ENCODE measurements around the gene GNAT1. TPM values are rescaled to one million over a fixed set of nuclear protein-coding genes. Genes with fewer than 3 reads are reported as not detected.

GNAT1 gene
- total RNA-seq, 1 experiment from 2014 or later = 0.22 TPM

GRCh38 chr3:50150404-50150750 lies 41.0 kb upstream of the GNAT1 start:
- H2AFZ ChIP-seq (ENCODE audit: low read length) = no peak overlapping the region
- TF ChIP-seq EZH2 (IDR thresholded peaks at IDR 0.05; ENCODE audit: low read length, unreplicated experiment) = no peak
- TF ChIP-seq EZH2phosphoT487 (IDR thresholded peaks at IDR 0.05; ENCODE audit: borderline replicate concordance, low read length) = no peak
- TF ChIP-seq, protein P1, sequence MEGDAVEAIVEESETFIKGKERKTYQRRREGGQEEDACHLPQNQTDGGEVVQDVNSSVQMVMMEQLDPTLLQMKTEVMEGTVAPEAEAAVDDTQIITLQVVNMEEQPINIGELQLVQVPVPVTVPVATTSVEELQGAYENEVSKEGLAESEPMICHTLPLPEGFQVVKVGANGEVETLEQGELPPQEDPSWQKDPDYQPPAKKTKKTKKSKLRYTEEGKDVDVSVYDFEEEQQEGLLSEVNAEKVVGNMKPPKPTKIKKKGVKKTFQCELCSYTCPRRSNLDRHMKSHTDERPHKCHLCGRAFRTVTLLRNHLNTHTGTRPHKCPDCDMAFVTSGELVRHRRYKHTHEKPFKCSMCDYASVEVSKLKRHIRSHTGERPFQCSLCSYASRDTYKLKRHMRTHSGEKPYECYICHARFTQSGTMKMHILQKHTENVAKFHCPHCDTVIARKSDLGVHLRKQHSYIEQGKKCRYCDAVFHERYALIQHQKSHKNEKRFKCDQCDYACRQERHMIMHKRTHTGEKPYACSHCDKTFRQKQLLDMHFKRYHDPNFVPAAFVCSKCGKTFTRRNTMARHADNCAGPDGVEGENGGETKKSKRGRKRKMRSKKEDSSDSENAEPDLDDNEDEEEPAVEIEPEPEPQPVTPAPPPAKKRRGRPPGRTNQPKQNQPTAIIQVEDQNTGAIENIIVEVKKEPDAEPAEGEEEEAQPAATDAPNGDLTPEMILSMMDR (conservative IDR thresholded peaks at IDR 0.05; ENCODE audit: low read depth, low read length) = no peak
- intact Hi-C loops (cut with micrococcal nuclease) = no loop called here
- H3K79me2 ChIP-seq (ENCODE audit: low read length) = no peaks in the 10 kb centered on the region
- DNase-seq = no peak
- no TSS peak for BruUV-seq (replicated peaks)
- no peaks in the 10 kb centered on the region for H3K9me3 ChIP-seq (ENCODE audit: low read length)
- no peaks in the 10 kb centered on the region for H3K9me2 ChIP-seq (replicated peaks; ENCODE audit: low read length)
- ChIA-PET CTCF (no interaction called here), POLR2A (ENCODE audit: unreplicated experiment) (no interaction called here)
- ATAC-seq = no peak
- H3F3A ChIP-seq (ENCODE audit: low read length, unreplicated experiment) = no peaks in the 10 kb centered on the region
- H4K20me1 ChIP-seq (ENCODE audit: low read length) = no peaks in the 10 kb centered on the region
- no peak overlapping the region for H3K4me2 ChIP-seq (ENCODE audit: low read length)
- no peaks in the 10 kb centered on the region for H3K36me3 ChIP-seq (ENCODE audit: low read depth, low read length)
- no peak overlapping the region for H3K4me3 ChIP-seq (ENCODE audit: low read length)
- H3K27me3 ChIP-seq (ENCODE audit: low read length) = no peaks in the 10 kb centered on the region
- H3K27ac ChIP-seq (ENCODE audit: low read length) = no peak overlapping the region
- peaks cover 3% of the 10 kb centered on the region; the same call in 1 of the 2 replicates for H3K4me1 ChIP-seq (ENCODE audit: insufficient read depth, low read length)
- no peak overlapping the region for H3K9ac ChIP-seq (ENCODE audit: low read length)

GRCh38 chr3:50150863-50151686 lies 40.3 kb upstream of the GNAT1 start:
- peaks cover 7% of the 10 kb centered on the region for H3K79me2 ChIP-seq (ENCODE audit: low read length)
- no TSS peak for BruUV-seq (replicated peaks)
- H4K20me1 ChIP-seq (ENCODE audit: low read length) = 0 out of 2 replicates have a peak, but pooled peaks cover 4% of the 10 kb centered on the region
- H3K4me2 ChIP-seq (ENCODE audit: low read length) = no peak overlapping the region
- H3K4me3 ChIP-seq (ENCODE audit: low read length) = no peak overlapping the region
- ATAC-seq (no peak), DNase-seq (no peak)
- CTCF ChIA-PET = no interaction called here
- H3K27me3 ChIP-seq (ENCODE audit: low read length) = no peaks in the 10 kb centered on the region
- no peaks in the 10 kb centered on the region for H3K9me2 ChIP-seq (replicated peaks; ENCODE audit: low read length)
- H3K9ac ChIP-seq (ENCODE audit: low read length) = no peak overlapping the region
- POLR2A ChIA-PET (ENCODE audit: unreplicated experiment) = no interaction called here
- no peaks in the 10 kb centered on the region for H3F3A ChIP-seq (ENCODE audit: low read length, unreplicated experiment)
- no peaks in the 10 kb centered on the region for H3K36me3 ChIP-seq (ENCODE audit: low read depth, low read length)
- H3K9me3 ChIP-seq (ENCODE audit: low read length) = no peaks in the 10 kb centered on the region
- no peak overlapping the region for H3K27ac ChIP-seq (ENCODE audit: low read length)
- H3K4me1 ChIP-seq (ENCODE audit: insufficient read depth, low read length) = peaks cover 7% of the 10 kb centered on the region; the same call in 1 of the 2 replicates
- TF ChIP-seq EZH2 (IDR thresholded peaks at IDR 0.05; ENCODE audit: low read length, unreplicated experiment) = no peak
- TF ChIP-seq, protein P1 (conservative IDR thresholded peaks at IDR 0.05; ENCODE audit: low read depth, low read length) = no peak
- no peak for TF ChIP-seq EZH2phosphoT487 (IDR thresholded peaks at IDR 0.05; ENCODE audit: borderline replicate concordance, low read length)
- intact Hi-C loops (cut with micrococcal nuclease) = no loop called here
- no peak overlapping the region for H2AFZ ChIP-seq (ENCODE audit: low read length)

- CTCF ChIA-PET = no interaction called here
- DNase-seq = no peak
- no peak for TF ChIP-seq EZH2phosphoT487 (IDR thresholded peaks at IDR 0.05; ENCODE audit: borderline replicate concordance, low read length)
- TF ChIP-seq, protein P1 (conservative IDR thresholded peaks at IDR 0.05; ENCODE audit: low read depth, low read length) = no peak
- TF ChIP-seq EZH2 (IDR thresholded peaks at IDR 0.05; ENCODE audit: low read length, unreplicated experiment) = no peak
- Histone ChIP-seq H2AFZ (ENCODE audit: low read length) (no peak overlapping the region), H3K9ac (ENCODE audit: low read length) (no peak overlapping the region), H3K9me2 (replicated peaks; ENCODE audit: low read length) (no peaks in the 10 kb centered on the region), H3K27ac (ENCODE audit: low read length) (no peak overlapping the region), H3K4me2 (ENCODE audit: low read length) (no peak overlapping the region), H4K20me1 (ENCODE audit: low read length) (0 out of 2 replicates have a peak, but pooled peaks cover 10% of the 10 kb centered on the region), H3F3A (ENCODE audit: low read length, unreplicated experiment) (no peaks in the 10 kb centered on the region), H3K79me2 (ENCODE audit: low read length) (peaks cover 13% of the 10 kb centered on the region), H3K9me3 (ENCODE audit: low read length) (no peaks in the 10 kb centered on the region), H3K4me1 (ENCODE audit: insufficient read depth, low read length) (peaks cover 13% of the 10 kb centered on the region; the same call in 1 of the 2 replicates), H3K36me3 (ENCODE audit: low read depth, low read length) (no peaks in the 10 kb centered on the region), H3K4me3 (ENCODE audit: low read length) (no peak overlapping the region), H3K27me3 (ENCODE audit: low read length) (no peaks in the 10 kb centered on the region)
- intact Hi-C loops (cut with micrococcal nuclease) = no loop called here
- ATAC-seq = no peak
- POLR2A ChIA-PET (ENCODE audit: unreplicated experiment) = no interaction called here
- no TSS peak for BruUV-seq (replicated peaks)
Measured at GRCh38 chr3:50151728-50152127, 39.7 kb upstream of the GNAT1 start.
